HEK293T (cell line): ENCODE data around the gene PEAK1.

ENCODE experiments used
- CTCF ChIA-PET: fragments of 350-600 bp; formaldehyde crosslinking; extraction: SDS; loops from one replicate; lab custom pipeline; 2021; ENCODE audit warnings: antibody characterized with exemption, inconsistent platforms; lab: Yijun Ruan, JAX
- POLR2A ChIA-PET: fragments of 350-600 bp; formaldehyde crosslinking; extraction: SDS; loops from one replicate; lab custom pipeline; 2020; ENCODE audit warnings: antibody characterized with exemption, inconsistent platforms; lab: Yijun Ruan, JAX
- DNase-seq: peaks from one replicate; pipeline ENCODE4 v3.0.0; 2012; ENCODE audit warnings: mixed read lengths; ENCODE audit errors: extremely low spot score
- ARNT ChIP-seq: fragments of 450-650 bp; IDR thresholded peaks from 2 replicates; pipeline ENCODE4 v1.6.1; 2017; ENCODE audit warnings: mild to moderate bottlenecking
- BHLHE40 ChIP-seq: fragments of 450-650 bp; IDR thresholded peaks from 2 replicates; pipeline ENCODE4 v1.6.1; 2016; ENCODE audit warnings: mild to moderate bottlenecking, moderate library complexity, borderline replicate concordance
- CTBP1 ChIP-seq: fragments of 450-650 bp; IDR thresholded peaks from 2 replicates; pipeline ENCODE4 v1.6.1; 2016; ENCODE audit warnings: borderline replicate concordance
- ELF4 ChIP-seq: fragments of 450-650 bp; IDR thresholded peaks from 2 replicates; pipeline ENCODE4 v1.6.1; 2017; ENCODE audit warnings: antibody characterized with exemption
- FOXA1 ChIP-seq: fragments of 450-650 bp; IDR thresholded peaks from 2 replicates; pipeline ENCODE4 v1.6.1; 2016; ENCODE audit warnings: mild to moderate bottlenecking
- FOXK2 ChIP-seq: fragments of 450-650 bp; IDR thresholded peaks from 2 replicates; pipeline ENCODE4 v1.6.1; 2016; ENCODE audit warnings: mild to moderate bottlenecking
- FOXM1 ChIP-seq: fragments of 450-650 bp; IDR thresholded peaks from 2 replicates; pipeline ENCODE4 v1.6.1; 2017; ENCODE audit warnings: mild to moderate bottlenecking, borderline replicate concordance
- HDGF ChIP-seq: fragments of 450-650 bp; IDR thresholded peaks from 2 replicates; pipeline ENCODE4 v1.6.1; 2017; ENCODE audit warnings: antibody characterized with exemption, borderline replicate concordance
- L3MBTL2 ChIP-seq: fragments of 450-650 bp; conservative IDR thresholded peaks from 2 replicates; pipeline ENCODE4 v1.6.1; 2016; ENCODE audit warnings: mild to moderate bottlenecking
- LEF1 ChIP-seq: fragments of 450-650 bp; IDR thresholded peaks from 2 replicates; pipeline ENCODE4 v1.6.1; 2017; ENCODE audit warnings: mild to moderate bottlenecking, borderline replicate concordance
- NFRKB ChIP-seq: fragments of 450-650 bp; IDR thresholded peaks from 2 replicates; pipeline ENCODE4 v1.6.1; 2016; ENCODE audit warnings: mild to moderate bottlenecking, moderate library complexity
- PKNOX1 ChIP-seq: fragments of 450-650 bp; IDR thresholded peaks from 2 replicates; pipeline ENCODE4 v1.6.1; 2016
- SP1 ChIP-seq: fragments of 450-650 bp; IDR thresholded peaks from 2 replicates; pipeline ENCODE4 v1.6.1; 2017
- SUZ12 ChIP-seq: fragments of 450-650 bp; IDR thresholded peaks from 2 replicates; pipeline ENCODE4 v1.6.1; 2016; ENCODE audit warnings: mild to moderate bottlenecking
- TARDBP ChIP-seq: fragments of 450-650 bp; IDR thresholded peaks from 2 replicates; pipeline ENCODE4 v1.6.1; 2016
- ZNF384 ChIP-seq: fragments of 450-650 bp; IDR thresholded peaks from 2 replicates; pipeline ENCODE4 v1.6.1; 2016

Gene PEAK1

DNA sequence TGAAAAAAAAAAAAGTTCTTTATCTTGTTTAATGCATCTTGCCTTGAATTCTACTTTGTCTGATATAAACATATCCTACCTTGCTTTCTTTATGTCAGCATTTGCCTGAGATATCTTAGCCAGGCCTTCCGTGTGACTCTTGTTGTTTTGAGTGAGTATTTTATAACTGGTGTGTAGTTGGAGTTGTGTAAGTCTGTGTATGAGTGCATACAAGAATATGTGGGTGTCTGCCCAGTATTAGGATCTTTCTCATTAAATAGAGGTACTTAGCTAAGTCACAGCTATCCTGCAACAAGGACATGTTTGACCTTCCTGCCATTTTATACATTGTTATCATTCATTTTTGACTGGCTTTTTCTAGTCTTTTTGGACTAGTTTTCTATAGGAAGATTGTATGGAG is 326.5 kb downstream of the PEAK1 start:
- no peak for TF ChIP-seq CTBP1
- no peak for TF ChIP-seq FOXK2
- no peak for TF ChIP-seq FOXM1
- CTCF ChIA-PET = interaction anchor here (0.7 kb wide), 2 partner anchors 274 to 456 kb away, joined by 3 to 4 read pairs; no protein-coding TSS in a partner anchor
- POLR2A ChIA-PET = no interaction called here
- no peak for DNase-seq

DNA sequence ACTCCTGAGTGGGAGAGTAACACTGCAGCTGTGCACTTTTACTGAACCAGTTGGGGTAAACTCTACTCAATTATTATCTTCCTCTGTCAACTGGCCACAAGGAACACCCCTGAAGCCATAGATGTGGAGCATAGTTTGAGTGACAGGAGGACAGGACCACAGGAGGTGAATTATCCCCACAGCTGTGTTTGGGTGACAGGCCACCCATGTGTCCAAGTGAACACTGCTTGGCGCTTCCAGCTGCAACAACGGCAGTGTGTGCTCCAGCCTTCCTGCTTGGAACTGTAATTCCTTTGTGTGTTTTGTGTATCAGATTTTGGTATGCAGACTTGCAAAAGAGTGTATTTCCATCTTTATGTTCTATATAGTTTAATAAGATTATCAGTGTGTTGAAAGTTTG is 328.8 kb downstream of the PEAK1 start:
- CTCF ChIA-PET = no interaction called here
- POLR2A ChIA-PET = no interaction called here
- TF ChIP-seq CTBP1 (no peak), PKNOX1 (peak; percentile 50)
- DNase-seq = no peak

DNA sequence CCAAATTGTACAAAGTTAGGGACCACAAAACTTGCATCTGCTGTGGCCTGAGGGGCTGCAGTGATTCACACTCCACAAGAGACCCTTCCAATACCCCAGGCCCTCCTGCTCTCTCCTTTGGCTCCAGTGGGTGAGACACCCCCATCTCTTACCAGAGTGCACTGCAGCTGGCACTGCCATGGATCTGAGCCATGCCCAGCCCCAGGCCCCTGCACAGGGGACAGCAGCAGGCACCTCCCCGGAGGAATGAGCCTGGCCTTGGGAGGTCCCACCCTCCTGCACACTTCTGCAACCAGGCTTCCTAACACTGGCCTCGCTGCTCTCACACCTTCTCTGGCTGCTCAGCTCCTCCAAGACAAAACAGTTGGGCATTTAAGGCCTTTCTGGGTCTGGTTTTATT is 332.7 kb downstream of the PEAK1 start:
- TF ChIP-seq FOXA1 = no peak
- no peak for TF ChIP-seq ELF4
- TF ChIP-seq CTBP1 = no peak
- TF ChIP-seq PKNOX1 = no peak
- TF ChIP-seq FOXK2 = no peak
- TF ChIP-seq L3MBTL2 = no peak
- TF ChIP-seq SUZ12 = no peak
- TF ChIP-seq TARDBP = no peak
- TF ChIP-seq SP1 = no peak
- no peak for TF ChIP-seq BHLHE40
- no peak for TF ChIP-seq ARNT
- TF ChIP-seq LEF1 = no peak
- TF ChIP-seq HDGF = no peak
- TF ChIP-seq ZNF384 = no peak
- TF ChIP-seq FOXM1 = no peak
- TF ChIP-seq NFRKB = no peak
- CTCF ChIA-PET = interaction anchor here (0.6 kb wide), 1 partner anchor 1171 kb away, joined by 3 read pairs; no protein-coding TSS in a partner anchor
- POLR2A ChIA-PET = no interaction called here
- DNase-seq = no peak

DNA sequence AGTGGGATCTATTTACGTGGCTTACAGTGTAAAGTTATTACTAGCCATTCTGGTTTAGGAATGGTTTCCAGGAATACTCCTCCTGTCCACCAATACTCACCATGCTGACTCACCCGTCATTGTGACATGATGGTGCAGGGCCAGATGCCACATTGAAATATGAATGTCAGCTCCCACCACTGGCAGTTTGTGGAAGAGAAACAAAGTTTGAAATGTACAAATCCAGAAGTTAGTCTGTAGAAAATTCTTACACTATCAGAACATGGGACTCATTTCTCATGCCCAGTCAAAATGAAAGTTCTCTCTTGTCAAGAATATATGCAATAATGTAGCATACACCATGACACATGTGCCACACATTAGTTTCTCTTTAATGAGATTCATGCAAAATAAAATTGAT is 334.6 kb downstream of the PEAK1 start:
- no peak for DNase-seq
- no peak for TF ChIP-seq FOXK2
- ChIA-PET CTCF (no interaction called here), POLR2A (interaction anchor here (1.0 kb wide), 1 partner anchor 14 kb away, joined by 3 read pairs; no protein-coding TSS in a partner anchor)

GRCh38 chr15:77084436-77084835 is 335.5 kb downstream of the PEAK1 start:
- DNase-seq = no peak
- TF ChIP-seq FOXK2 (no peak), PKNOX1 (no peak), ZNF384 (no peak), BHLHE40 (no peak), FOXA1 (no peak), ELF4 (no peak), SP1 (no peak), CTBP1 (no peak), L3MBTL2 (no peak), ARNT (no peak)
- CTCF ChIA-PET = interaction anchor here (0.6 kb wide), 1 partner anchor 934 kb away, joined by 3 read pairs; no protein-coding TSS in a partner anchor
- POLR2A ChIA-PET = interaction anchor here (1.0 kb wide), 1 partner anchor 13 kb away, joined by 3 read pairs; no protein-coding TSS in a partner anchor

DNA sequence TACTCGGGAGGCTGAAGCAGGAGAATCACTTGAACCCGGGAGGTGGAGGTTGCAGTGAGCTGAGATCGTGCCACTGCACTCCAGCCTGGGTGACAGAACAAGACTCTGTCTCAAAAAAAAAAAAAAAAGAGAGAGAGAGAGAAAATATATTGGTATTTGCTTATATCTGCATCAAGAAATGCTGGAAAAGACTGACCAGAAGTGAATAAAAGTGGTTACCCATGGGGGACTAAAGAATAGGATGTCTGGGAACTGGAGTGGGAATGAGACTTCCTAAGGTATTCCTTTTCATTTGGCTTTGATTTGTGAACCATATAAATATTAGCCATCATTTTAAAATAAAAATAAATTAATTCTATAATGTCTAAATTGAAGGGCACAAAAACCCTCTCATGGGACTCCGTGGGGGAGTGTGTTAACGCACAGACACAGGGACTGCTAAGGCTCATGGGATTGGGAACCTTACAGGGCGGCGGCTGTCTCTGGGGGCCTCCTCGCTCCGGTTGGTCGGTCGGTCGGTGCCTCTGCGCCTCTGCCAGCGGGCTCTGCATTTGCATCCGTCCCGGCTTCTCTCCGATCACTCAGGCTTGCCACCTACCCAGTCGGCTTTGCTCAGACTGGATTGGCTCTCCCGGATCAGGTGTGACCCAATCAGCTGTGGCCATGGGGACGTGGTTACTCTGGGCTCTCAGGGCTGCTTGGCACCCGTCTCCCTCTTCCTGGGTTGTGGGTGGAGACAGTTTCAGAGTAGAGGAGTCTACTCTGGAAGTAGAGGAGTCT is 336.3 kb downstream of the PEAK1 start:
- peak; percentile 76 for DNase-seq
- ChIA-PET POLR2A (no interaction called here), CTCF (no interaction called here)
- peak; percentile 9; the same call in 1 of the 2 replicates for TF ChIP-seq L3MBTL2
- 0 out of 2 replicates have a peak, but pooled peaks have one; percentile 2 for TF ChIP-seq PKNOX1
- TF ChIP-seq HDGF = no peak

GRCh38 chr15:77081971-77082370 is 337.9 kb downstream of the PEAK1 start:
- TF ChIP-seq SP1 = no peak
- TF ChIP-seq TARDBP = no peak
- TF ChIP-seq FOXK2 = no peak
- TF ChIP-seq SUZ12 = no peak
- TF ChIP-seq BHLHE40 = no peak
- no peak for TF ChIP-seq LEF1
- TF ChIP-seq FOXA1 = no peak
- no peak for TF ChIP-seq CTBP1
- no peak for TF ChIP-seq L3MBTL2
- TF ChIP-seq NFRKB = no peak
- no peak for TF ChIP-seq ELF4
- TF ChIP-seq ARNT = no peak
- TF ChIP-seq FOXM1 = no peak
- TF ChIP-seq ZNF384 = no peak
- no peak for TF ChIP-seq PKNOX1
- TF ChIP-seq HDGF = no peak

More at GRCh38 chr15:77081971-77082370, 337.9 kb downstream of the PEAK1 start:
- ChIA-PET POLR2A (interaction anchor here (1.4 kb wide), 1 partner anchor 11 kb away, joined by 8 read pairs; the partner anchor contains the start of gene TSPAN3), CTCF (no interaction called here)
- no peak for DNase-seq
